Spleen (tissue), 11 donors: ENCODE measurements around the gene CA11. TPM values are rescaled to one million over a fixed set of nuclear protein-coding genes. Genes with fewer than 3 reads are reported as not detected.

Experiments used
- DNase-seq: peaks from one replicate; pipeline ENCODE4 v3.0.0-alpha.2; 2020
- H3K27ac ChIP-seq, 8 donors: fragments of 200-600 bp; sonication (generic) in 7 of 8; 1 replicate in 4 of 8; 2 replicates in 4 of 8; pipeline versions ENCODE4 v1.5.0 to v1.8.0; 2016 to 2021; ENCODE audit warnings: inconsistent platforms in 4 of 8, mild to moderate bottlenecking in 4 of 8, moderate library complexity in 1 of 8
- H3K27me3 ChIP-seq, 7 donors: fragments of 200-600 bp; sonication (generic) in 6 of 7; replicated peaks in 1 of 7; 1 replicate in 4 of 7; 2 replicates in 3 of 7; pipeline versions ENCODE4 v1.5.0 to v1.8.0; 2016 to 2021; ENCODE audit warnings: inconsistent platforms in 3 of 7, mild to moderate bottlenecking in 1 of 7
- H3K36me3 ChIP-seq, 6 donors: fragments of 200-600 bp; sonication (generic) in 5 of 6; 1 replicate in 4 of 6; 2 replicates in 2 of 6; pipeline versions ENCODE4 v1.5.0 to v1.8.0; 2016 to 2021; ENCODE audit warnings: inconsistent platforms in 2 of 6
- H3K4me1 ChIP-seq, 6 donors: fragments of 200-600 bp; sonication (generic) in 5 of 6; 1 replicate in 3 of 6; 2 replicates in 3 of 6; pipeline versions ENCODE4 v1.5.0 to v1.8.0; 2016 to 2021; ENCODE audit warnings: inconsistent platforms in 3 of 6
- H3K4me3 ChIP-seq, 8 donors: fragments of 200-600 bp; sonication (generic) in 7 of 8; 1 replicate in 4 of 8; 2 replicates in 4 of 8; pipeline versions ENCODE4 v1.5.0 to v1.8.0; 2016 to 2021; ENCODE audit warnings: inconsistent platforms in 4 of 8, mild to moderate bottlenecking in 4 of 8, moderate library complexity in 2 of 8
- H3K9me3 ChIP-seq, 8 donors: fragments of 200-600 bp; sonication (generic) in 7 of 8; 1 replicate in 4 of 8; 2 replicates in 4 of 8; pipeline versions ENCODE4 v1.5.0 to v1.8.0; 2016 to 2021; ENCODE audit warnings: inconsistent platforms in 4 of 8
- POLR2A ChIP-seq, 3 donors: fragments of 450-650 bp; IDR thresholded peaks; one replicate each; pipeline ENCODE4 v1.5.1; 2017; ENCODE audit warnings: antibody characterized with exemption in 3 of 3, mild to moderate bottlenecking in 1 of 3
- POLR2AphosphoS5 ChIP-seq, 3 donors: sonication (generic); formaldehyde crosslinking; IDR thresholded peaks; one replicate each; pipeline ENCODE4 v1.5.1; 2017; ENCODE audit warnings: antibody characterized with exemption in 3 of 3
- WGBS, 5 donors: extraction: QIAGEN DNeasy Blood & Tissue Kit in 3 of 5; methylation state at CpG; one replicate each; pipeline versions ENCODE4 v1.1.5 to v1.1.7; 2013 to 2018; 5-methylcytosine and 5-hydroxymethylcytosine counted together
- intact Hi-C: fragments of 100-400 bp; cut with DNase I; formaldehyde crosslinking; loops from one replicate; pipeline ENCODE4 v1.15.0; 2023; ENCODE audit warnings: low total_unique reads
- polyA plus RNA-seq, 3 donors: library from polyadenylated mRNA; stranded (reverse); fragments of 200-250 nt; gene quantifications; one replicate each; pipeline ENCODE4 v1.2.1, GENCODE V29; 2013
- total RNA-seq, 7 donors: library from RNA; depleted of rRNA in 3 of 7; stranded (reverse); fragments of >200 nt in 3 of 7; fragmentation: NEBNext Ultra II Directional in 4 of 7; extraction: Animal tissue kit (Norgen Biotek cat#: 25700) in 4 of 7; gene quantifications; one replicate each; pipeline versions ENCODE4 v1.1.0 to v1.2.1, GENCODE V29; 2016 to 2021
- TF ChIP-seq, protein P1 (sequence below), 11 experiments: fragments of 200-600 bp in 7 of 11; fragments of 450-650 bp in 4 of 11; sonication (generic) in 4 of 11; IDR thresholded peaks in 8 of 11; conservative IDR thresholded peaks in 3 of 11; 1 replicate in 7 of 11; 2 replicates in 4 of 11; pipeline versions ENCODE4 v1.4.0 to v1.8.0; 2016 to 2021; ENCODE audit warnings: antibody characterized with exemption in 11 of 11, inconsistent platforms in 4 of 11, mild to moderate bottlenecking in 1 of 11
- donor health status: healthy with polysubstance abuse.
- donor health status: DM: no; HTN: no; CAD: no; lungs with moderate emphysema.
- donor health status: DM: no; HTN: no; CAD: no.
- donor health status: Bipolar disorder and iron deficiency.
- donor health status: healthy.
- donor health status: DM: no; HTN: no; CAD: no.
- donor health status: DM: yes; HTN: yes; CAD: no.

Gene CA11
- total and polyA plus RNA-seq, 10 donors, result 1.9 to 14.5 (median 7.8) TPM

DNA sequence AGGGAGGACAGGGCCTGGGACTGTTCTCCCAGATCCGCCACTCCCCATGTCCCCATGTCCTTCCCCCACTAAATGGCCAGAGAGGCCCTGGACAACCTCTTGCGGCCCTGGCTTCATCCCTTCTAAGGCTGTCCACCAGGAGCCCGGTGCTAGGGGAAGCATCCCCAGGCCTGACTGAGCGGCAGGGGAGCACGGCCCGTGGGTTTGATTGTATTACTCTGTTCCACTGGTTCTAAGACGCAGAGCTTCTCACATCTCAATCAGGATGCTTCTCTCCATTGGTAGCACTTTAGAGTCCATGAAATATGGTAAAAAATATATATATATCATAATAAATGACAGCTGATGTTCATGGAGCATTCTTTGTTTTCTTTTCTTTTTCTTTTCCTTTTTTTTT lies 38.6 kb downstream of the CA11 start:
- no peaks in the 10 kb centered on the region for H3K36me3 ChIP-seq
- no peaks in the 10 kb centered on the region for H3K9me3 ChIP-seq
- no peak overlapping the region for H3K4me3 ChIP-seq
- intact Hi-C loops, result no loop called here
- TF ChIP-seq POLR2AphosphoS5 (IDR thresholded peaks at IDR 0.05), result no peak
- TF ChIP-seq, protein P1, sequence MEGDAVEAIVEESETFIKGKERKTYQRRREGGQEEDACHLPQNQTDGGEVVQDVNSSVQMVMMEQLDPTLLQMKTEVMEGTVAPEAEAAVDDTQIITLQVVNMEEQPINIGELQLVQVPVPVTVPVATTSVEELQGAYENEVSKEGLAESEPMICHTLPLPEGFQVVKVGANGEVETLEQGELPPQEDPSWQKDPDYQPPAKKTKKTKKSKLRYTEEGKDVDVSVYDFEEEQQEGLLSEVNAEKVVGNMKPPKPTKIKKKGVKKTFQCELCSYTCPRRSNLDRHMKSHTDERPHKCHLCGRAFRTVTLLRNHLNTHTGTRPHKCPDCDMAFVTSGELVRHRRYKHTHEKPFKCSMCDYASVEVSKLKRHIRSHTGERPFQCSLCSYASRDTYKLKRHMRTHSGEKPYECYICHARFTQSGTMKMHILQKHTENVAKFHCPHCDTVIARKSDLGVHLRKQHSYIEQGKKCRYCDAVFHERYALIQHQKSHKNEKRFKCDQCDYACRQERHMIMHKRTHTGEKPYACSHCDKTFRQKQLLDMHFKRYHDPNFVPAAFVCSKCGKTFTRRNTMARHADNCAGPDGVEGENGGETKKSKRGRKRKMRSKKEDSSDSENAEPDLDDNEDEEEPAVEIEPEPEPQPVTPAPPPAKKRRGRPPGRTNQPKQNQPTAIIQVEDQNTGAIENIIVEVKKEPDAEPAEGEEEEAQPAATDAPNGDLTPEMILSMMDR (IDR thresholded peaks at IDR 0.05 in 8 of 11, conservative IDR thresholded peaks at IDR 0.05 in 3 of 11), result no peak
- TF ChIP-seq POLR2A (IDR thresholded peaks at IDR 0.05), result no peak
- no peaks in the 10 kb centered on the region for H3K27me3 ChIP-seq
- peaks cover 0 to 10% (median 4%) of the 10 kb centered on the region in 6 donors for H3K4me1 ChIP-seq
- H3K27ac ChIP-seq, result no peak overlapping the region
- DNase-seq, result no peak
- 89 to 97% (median 90%) methylated on average over 7 of the region's 7 CpGs for WGBS, 5 donors

DNA sequence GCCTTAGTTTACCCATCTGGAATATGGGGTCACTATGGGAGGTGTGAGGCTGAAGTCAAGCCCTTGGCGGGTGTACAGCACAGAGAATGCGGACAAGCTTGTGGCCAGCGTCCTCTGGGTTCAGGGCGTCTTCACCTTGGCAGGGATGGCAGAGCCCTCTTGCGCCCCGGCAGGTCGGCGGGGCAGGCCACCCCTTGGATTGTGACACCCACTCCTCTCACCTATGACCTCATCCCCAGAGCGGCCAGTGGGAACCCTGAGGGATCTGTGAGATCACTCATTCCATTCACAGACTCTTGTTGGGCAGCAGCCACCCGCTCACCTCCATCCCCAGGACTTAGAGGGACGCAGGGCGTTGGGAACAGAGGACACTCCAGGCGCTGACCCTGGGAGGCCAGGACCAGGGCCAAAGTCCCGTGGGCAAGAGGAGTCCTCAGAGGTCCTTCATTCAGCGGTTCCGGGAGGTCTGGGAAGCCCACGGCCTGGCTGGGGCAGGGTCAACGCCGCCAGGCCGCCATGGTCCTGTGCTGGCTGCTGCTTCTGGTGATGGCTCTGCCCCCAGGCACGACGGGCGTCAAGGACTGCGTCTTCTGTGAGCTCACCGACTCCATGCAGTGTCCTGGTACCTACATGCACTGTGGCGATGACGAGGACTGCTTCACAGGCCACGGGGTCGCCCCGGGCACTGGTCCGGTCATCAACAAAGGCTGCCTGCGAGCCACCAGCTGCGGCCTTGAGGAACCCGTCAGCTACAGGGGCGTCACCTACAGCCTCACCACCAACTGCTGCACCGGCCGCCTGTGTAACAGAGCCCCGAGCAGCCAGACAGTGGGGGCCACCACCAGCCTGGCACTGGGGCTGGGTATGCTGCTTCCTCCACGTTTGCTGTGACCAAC lies 39.3 kb downstream of the CA11 start, which contains the start of gene SPACA4:
TSS of gene SPACA4 (plus strand) at position 280 of the 896 bp plus-strand sequence. CDS start at position 517, 237 bp downstream.
- Histone ChIP-seq H3K27ac (no peak within 1 kb of the TSS), H3K27me3 (no peaks in the 10 kb centered on the region), H3K36me3 (no peaks in the 10 kb centered on the region), H3K4me1 (peaks cover 0 to 10% (median 4%) of the 10 kb centered on the region in 6 donors), H3K4me3 (no peak within 1 kb of the TSS), H3K9me3 (no peaks in the 10 kb centered on the region)
- peak; percentile 69 for DNase-seq
- intact Hi-C loops, result no loop called here
- WGBS, 5 donors, result 81 to 90% (median 87%) methylated on average over 27 to 39 of the region's 39 CpGs
- TF ChIP-seq, protein P1 (IDR thresholded peaks at IDR 0.05 in 8 of 11, conservative IDR thresholded peaks at IDR 0.05 in 3 of 11), result no peak
- no peak for TF ChIP-seq POLR2AphosphoS5 (IDR thresholded peaks at IDR 0.05)
- no peak for TF ChIP-seq POLR2A (IDR thresholded peaks at IDR 0.05)

DNA sequence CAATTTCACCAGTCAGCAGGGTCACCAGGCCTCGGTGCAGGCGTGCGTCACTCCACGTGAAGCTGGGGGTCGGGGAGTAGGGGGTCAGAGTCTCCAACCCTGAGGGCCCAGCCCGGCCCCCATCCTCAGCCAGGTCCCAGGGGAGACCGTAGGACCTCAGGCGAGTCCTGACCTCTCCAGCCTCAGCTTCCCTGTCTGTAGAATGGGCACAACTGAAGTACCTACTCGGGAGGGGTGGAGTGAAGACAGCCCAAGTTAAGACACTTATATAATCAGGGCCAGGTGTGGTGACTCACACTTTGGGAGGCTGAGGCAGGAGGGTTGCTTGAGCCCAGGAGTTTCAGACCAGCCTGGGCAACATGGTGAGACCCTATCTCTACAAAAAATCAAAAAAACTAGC lies 42.1 kb downstream of the CA11 start:
- H3K4me1 ChIP-seq, result peaks cover 0 to 5% (median 1%) of the 10 kb centered on the region in 6 donors
- H3K27me3 ChIP-seq, result peaks cover 0 to 18% (median 0%) of the 10 kb centered on the region in 7 donors
- H3K36me3 ChIP-seq, result no peaks in the 10 kb centered on the region
- intact Hi-C loops, result no loop called here
- H3K9me3 ChIP-seq, result no peaks in the 10 kb centered on the region
- WGBS, 5 donors, result 88 to 97% (median 90%) methylated on average over 9 of the region's 9 CpGs
- H3K27ac ChIP-seq, result no peak overlapping the region
- no peak overlapping the region for H3K4me3 ChIP-seq
- no peak for DNase-seq
- no peak for TF ChIP-seq POLR2AphosphoS5 (IDR thresholded peaks at IDR 0.05)
- no peak for TF ChIP-seq POLR2A (IDR thresholded peaks at IDR 0.05)
- TF ChIP-seq, protein P1 (IDR thresholded peaks at IDR 0.05 in 8 of 11, conservative IDR thresholded peaks at IDR 0.05 in 3 of 11), result no peak

DNA sequence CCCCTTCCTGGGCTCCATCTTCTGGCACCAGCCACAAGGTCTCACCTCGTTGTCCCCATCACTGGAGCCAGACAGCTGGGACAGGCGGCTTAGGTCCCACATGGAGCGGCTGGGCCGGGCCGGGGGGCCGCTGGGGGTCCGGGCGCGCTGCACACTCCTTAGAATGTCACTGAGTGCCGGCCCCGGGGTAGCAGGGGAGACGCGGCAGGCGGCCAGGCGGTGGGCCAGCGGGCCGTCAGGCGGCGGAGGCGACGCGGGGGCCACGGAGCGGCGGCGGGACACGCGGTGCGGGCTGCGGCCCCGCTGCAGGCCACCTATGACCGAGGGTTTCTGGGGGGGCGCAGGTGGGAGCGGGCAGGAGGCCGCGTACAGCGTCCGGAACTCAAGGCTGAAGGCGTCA lies 42.5 kb downstream of the CA11 start:
- H3K27ac ChIP-seq, result no peak overlapping the region
- H3K4me3 ChIP-seq, result no peak overlapping the region
- TF ChIP-seq POLR2AphosphoS5 (IDR thresholded peaks at IDR 0.05), result no peak
- no peak for TF ChIP-seq POLR2A (IDR thresholded peaks at IDR 0.05)
- TF ChIP-seq, protein P1 (IDR thresholded peaks at IDR 0.05 in 8 of 11, conservative IDR thresholded peaks at IDR 0.05 in 3 of 11), result no peak
- no peak for DNase-seq
- 89 to 96% (median 93%) methylated on average over 31 to 39 of the region's 39 CpGs for WGBS, 5 donors
- no peaks in the 10 kb centered on the region for H3K36me3 ChIP-seq
- peaks cover 0 to 22% (median 0%) of the 10 kb centered on the region in 7 donors for H3K27me3 ChIP-seq
- intact Hi-C loops, result no loop called here
- peaks cover 0 to under 1% (median 0%) of the 10 kb centered on the region in 6 donors for H3K4me1 ChIP-seq
- no peaks in the 10 kb centered on the region for H3K9me3 ChIP-seq
